GM08714 (cell line): Measurements from ENCODE around the gene RPTOR.

Experiments used
- H3K4me3 ChIP-seq: fragments of 200-500 bp; sonication (Bioruptor generic); 2 replicates; pipeline ENCODE4 v1.5.1; 2014; ENCODE audit warnings: mild to moderate bottlenecking, low read length, inconsistent platforms
- ZNF274 ChIP-seq: IDR thresholded peaks from 2 replicates; pipeline ENCODE4 v1.6.1; 2012; ENCODE audit warnings: mild to moderate bottlenecking, low read depth, low read length

RPTOR gene

DNA sequence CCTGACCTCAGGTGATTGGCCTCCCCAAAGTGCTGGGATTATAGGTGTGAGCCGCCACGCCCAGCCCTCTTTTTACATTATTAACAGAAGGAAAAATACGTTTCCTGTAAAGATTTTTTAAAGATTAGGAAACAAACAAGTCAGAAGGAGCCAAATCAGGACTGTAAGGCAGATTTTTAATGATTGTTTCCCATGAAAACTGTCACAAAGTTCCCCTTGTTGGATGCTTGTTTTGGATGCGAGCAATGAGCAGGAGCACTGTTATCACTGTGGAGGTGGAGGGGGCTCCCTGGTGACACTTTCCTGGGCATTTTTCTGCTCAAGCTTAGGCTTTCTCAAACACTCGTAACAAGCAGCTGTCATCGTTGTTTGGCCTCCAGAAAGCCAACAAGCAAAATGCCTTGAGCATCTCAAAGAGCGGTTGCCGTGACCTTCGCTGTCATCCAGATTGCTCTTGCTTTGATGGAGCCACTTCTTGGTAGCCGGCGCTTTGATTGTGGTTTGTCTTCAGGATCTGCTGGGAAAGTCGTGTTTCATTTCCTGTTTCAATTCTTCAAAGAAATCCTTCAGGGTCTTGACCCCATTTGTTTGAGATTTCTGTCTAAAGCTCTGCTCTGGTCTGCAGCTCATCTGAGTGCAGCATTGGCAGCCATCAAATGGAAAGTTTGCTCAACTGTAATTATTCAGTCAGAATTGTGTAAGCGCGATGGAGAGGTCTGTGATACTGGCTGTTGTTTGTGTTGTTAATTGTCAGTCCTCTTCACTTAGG is 128.7 kb downstream of the RPTOR start:
- no peak overlapping the region for H3K4me3 ChIP-seq
- no peak for TF ChIP-seq ZNF274

DNA sequence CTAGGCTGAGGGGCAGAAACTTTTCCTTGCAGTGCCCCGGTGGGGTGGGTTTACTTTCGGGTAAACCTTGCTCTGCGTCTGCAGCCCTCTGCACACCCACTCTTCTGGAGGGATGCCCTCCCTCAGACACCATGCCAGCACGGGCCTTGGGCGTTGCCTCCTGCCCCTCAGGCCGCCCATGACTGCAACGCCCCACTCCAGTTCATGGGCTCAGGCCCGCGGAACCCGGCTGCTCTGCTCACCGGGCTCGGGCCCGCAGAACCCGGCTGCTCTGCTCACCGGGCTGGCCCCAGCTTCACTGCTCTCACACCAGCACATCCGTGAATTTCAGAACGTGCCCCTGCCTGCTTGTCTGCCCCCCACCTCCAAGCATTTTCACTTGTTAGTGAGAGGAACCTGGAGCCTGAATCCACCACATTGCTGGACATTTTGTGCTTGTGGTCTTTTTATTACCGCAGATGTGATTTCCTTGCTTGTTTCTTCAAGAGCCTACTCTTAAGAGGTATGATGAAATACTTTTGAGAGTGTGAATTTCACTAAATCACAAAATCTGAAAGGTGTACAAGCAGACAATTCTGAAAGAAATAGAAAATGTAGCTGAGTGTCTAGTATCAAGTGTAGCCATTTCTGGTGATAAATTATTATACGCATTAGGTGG is 130.9 kb downstream of the RPTOR start:
- no peak overlapping the region for H3K4me3 ChIP-seq
- TF ChIP-seq ZNF274: no peak

DNA sequence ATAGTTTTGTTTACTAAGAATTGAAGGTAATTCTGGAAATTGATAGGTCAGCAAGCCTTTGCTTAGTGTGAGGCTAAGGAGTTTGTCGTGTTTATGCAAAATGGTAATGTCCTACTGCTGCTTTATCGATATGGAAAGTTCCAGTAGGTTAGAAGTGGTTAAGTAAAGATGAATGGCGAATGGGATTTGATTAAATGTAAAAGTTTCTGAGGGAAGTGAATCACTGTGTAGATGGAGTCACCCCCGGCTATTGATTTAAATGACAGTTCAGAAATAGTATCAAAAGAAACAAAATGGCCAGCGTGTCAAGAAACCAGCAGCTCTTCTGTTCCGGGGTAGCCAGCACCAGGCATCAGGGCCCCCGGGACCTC is 131.4 kb downstream of the RPTOR start:
- no peak for TF ChIP-seq ZNF274
- no peak overlapping the region for H3K4me3 ChIP-seq

DNA sequence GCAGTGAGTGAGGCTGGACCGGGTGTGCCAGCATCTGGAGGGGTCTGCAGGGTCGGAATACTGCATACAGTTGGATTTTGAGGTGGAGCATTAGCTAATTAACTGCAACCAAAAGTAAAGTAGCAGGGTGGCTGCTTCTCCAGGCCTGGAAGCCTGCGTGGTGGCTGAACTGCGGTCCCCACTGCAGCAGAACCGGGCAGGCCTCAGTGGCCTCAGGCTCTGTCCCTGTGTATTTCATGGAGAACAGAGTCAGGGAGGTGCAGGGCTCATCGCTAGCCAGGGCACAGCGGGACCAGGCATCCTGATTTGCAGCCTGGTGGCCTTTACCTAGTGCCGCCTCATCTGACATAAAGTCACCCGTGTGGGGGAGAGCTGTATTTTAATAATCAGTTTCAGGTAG is 131.9 kb downstream of the RPTOR start:
- TF ChIP-seq ZNF274: no peak
- H3K4me3 ChIP-seq: no peak overlapping the region

DNA sequence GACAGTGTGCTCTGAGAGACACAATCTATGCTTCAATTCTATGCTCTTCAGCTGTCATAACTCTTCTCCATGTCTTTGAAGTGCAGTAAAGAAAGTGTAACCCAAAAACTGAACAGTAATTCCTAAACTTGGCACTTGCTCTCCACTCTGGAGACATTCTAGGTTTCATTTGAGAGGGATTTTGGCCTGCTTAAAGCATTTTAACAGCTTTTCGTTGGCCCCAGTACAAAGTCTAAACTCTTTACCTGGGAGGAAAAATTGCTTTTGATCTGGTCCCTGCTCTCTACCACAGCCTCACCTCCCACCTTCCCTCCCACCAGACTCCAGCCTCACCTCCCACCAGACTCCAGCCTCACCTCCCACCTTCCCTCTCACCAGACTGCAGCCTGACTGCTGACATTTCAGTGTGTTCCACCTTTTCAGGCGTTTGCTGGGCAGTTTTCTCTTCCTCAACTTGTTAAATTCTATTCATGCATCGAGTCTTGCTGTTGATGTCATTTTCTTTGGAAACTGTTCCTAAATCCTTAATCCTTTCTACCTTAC is 132.6 kb downstream of the RPTOR start:
- TF ChIP-seq ZNF274: no peak

DNA sequence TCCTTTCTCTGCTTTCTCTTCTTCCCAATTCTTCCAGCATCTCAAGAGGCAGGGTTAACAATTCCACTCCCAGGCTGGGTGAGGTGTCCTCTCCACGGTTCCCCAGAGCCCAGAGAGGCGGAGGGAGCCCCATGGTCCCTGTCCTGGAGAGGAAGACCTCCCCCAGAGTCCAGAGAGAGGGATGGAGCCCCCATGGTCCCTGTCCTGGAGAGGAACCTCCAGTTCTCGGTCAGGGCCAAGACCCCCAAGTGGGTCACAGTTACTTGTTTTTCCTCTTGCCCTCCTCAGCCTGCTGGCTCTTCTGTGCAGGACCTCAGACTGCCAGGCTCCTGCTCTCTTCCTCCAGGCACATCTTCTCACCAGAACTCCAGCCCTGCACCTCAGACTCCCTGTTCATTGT is 135.2 kb downstream of the RPTOR start:
- TF ChIP-seq ZNF274: no peak
- no peak overlapping the region for H3K4me3 ChIP-seq

More for the DNA sequence above, 132.6 kb downstream of the RPTOR start:
- H3K4me3 ChIP-seq: no peak overlapping the region

DNA sequence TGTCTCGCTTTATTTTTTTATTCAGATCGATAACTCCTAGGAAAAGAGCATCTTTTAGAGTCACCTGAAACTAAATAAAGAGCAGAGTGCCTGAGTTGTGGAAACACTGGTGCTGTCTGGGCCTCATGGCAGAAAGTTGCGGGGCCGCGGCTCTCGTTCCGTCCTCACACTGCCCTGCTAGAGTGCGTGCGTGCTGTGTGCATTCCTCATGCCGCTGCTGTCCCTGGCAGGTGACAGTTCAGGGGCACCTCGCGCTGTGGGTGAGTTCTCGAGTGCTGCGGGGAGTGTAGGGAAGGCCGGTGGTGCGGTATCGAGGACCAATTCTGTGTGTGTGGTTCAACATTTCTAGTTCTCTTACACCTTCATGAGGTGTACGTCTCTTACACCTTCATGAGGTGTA is 136.6 kb downstream of the RPTOR start:
- no peak for TF ChIP-seq ZNF274

DNA sequence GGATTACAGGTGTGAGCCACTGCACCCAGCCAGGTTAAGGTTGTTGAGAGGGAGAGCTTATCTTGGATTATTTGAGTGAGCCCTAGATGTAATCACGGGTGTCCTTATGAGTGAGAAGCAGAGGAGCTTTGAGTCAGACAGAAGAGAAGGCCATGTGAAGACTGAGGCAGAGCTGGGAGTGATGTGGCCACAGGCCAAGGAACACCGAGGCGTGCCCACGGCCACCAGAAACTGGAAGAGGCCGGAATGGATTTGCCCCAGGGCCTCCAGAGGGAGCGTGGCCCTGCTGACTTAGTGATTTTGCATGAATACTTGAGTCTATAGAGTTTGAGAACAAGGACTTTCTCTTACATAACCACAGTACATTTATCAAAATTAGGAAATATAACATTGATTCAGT is 137.7 kb downstream of the RPTOR start:
- TF ChIP-seq ZNF274: no peak
- H3K4me3 ChIP-seq: no peak overlapping the region

More for the DNA sequence above, 136.6 kb downstream of the RPTOR start:
- H3K4me3 ChIP-seq: no peak overlapping the region

DNA sequence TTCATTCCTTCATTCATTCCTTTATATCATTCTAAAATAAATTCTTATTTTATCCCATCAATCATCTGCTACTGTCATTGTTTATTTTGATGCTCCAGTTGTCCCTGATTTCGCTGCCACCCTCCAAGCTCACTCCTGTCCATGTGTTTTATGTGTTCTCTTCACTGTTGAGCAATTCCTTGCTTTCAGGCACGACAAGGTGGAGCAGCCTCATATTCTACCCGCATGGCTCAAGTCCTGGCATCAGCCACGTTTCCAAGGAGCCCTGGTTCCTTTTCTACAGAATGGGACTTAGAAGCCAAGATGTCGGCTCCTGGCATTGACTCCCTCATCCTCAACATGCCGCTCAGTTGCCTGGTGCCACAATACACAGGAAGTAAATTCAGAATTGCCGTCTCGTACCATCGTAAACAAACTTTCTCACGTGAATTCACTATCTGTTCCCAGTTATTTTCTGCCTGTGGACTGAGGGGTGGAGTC is 139.0 kb downstream of the RPTOR start:
- H3K4me3 ChIP-seq: no peak overlapping the region
- TF ChIP-seq ZNF274: no peak

DNA sequence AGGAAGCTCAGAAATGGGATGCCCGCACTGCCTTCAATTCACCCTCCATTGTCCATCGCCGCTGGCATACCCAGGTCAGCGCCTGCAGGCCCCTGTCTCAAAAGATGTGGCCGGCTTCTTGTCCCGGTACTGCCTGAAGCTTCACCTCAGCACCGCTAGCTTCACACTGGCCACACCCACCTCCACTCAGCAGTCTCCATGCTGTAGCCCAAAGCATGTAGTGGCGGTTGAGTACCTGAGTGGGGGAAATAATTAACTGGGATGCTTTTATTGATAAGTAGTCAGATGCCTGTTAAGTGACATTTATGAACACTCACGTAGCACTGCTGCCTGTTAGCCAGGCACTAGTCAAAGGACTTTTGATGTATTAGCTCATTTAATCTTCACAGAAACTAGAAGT is 143.2 kb downstream of the RPTOR start:
- TF ChIP-seq ZNF274: no peak
- H3K4me3 ChIP-seq: no peak overlapping the region

DNA sequence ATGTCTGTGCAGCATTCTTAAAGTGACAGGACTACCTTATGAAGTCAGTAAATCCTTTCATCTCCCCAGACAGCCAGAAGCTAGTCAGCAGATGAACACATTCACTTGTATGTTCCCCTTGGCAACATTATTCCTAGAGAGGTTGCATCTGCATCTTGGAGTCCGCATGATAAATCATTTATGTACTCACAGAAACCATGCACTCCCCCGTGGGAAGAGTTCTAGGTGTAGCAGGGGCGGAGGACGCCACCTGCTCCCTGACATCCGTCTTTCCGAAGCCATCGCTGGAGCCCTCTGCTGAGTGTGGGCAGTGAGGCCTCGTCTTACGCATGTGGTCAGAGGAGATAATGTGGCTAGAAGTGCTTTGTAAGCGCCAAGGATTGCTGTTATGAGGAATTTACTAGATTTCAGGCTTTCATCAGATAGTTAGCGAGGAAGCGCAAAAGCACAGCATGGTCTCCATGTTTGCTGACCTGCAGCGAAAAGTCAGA is 144.5 kb downstream of the RPTOR start:
- no peak overlapping the region for H3K4me3 ChIP-seq
- TF ChIP-seq ZNF274: no peak

DNA sequence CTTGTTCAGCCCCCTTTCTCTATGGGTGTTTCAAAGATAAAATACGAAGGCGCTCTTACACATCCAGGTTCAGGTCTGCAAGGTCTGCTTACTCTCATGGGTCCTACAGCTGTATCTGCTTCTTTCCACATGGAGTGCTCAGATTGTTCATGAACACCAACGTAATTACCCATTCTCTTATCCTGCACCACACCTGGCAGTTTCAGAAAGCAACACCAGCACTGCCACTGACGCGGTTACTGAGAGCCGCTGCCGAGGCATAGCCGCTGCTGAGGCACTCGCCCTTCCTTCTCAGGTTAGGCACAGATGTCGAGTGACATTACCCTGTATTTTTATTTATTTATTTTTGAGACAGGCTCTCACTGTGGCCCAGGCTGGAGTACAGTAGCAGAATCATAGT is 147.1 kb downstream of the RPTOR start:
- TF ChIP-seq ZNF274: no peak
- no peak overlapping the region for H3K4me3 ChIP-seq

DNA sequence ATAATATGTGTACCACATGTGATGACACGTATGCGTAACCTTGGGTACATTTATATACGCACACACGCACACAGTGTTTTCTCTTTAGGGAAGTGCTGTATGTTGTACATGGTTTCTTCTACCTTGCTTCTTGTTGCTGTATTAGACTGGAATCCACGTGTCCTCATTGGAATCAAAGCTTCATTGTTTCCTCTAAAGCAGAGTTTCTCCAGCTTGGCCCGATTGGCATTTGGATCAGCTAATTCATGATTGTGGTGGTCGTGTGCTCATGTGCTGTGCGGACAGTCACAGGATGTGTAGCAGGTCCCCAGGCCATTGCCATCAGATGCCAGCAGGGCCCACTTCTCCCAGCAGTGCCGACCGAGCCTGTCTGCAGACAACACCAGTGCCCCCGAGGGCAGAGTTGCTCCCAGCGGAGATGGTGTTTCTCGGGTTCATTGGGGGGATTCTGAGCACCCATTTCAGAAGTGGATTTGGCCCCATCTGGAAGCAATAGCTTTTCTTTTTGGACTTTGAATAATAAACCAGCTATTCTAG is 148.4 kb downstream of the RPTOR start:
- TF ChIP-seq ZNF274: no peak
- no peak overlapping the region for H3K4me3 ChIP-seq

DNA sequence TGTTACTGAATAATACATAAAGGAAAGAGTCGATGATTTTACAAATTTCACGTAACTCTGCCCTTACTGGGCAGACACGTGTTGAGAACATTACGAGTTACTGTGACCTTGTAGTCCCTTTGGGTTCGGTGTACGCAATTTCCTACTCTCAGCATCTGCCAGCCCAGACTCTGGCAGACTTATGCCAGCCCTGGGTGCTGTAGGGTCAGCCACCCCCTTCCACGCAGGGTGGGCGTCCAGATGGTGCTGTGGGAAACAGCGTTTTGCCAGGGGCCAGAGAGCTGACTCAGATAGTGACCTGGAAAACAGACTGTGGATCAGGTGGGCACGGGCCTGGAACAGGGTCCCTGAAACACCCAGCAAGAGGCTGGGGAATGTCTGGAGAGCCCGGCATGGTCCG is 148.9 kb downstream of the RPTOR start:
- no peak overlapping the region for H3K4me3 ChIP-seq

More for the DNA sequence above, 148.9 kb downstream of the RPTOR start:
- no peak for TF ChIP-seq ZNF274
